HEK293 (cell line): ENCODE measurements around the gene CDH24.

Source experiments
- CTCF ChIA-PET: fragments of 350-600 bp; formaldehyde crosslinking; extraction: SDS; loops from one replicate; lab custom pipeline; 2021; ENCODE audit warnings: antibody characterized with exemption; lab: Yijun Ruan, JAX
- POLR2A ChIA-PET: fragments of 300-600 bp; formaldehyde crosslinking; extraction: SDS; loops from one replicate; lab custom pipeline; 2020; ENCODE audit warnings: antibody characterized with exemption, inconsistent platforms; lab: Yijun Ruan, JAX
- H3K27ac ChIP-seq: fragments of 200-500 bp; sonication (Bioruptor generic); 2 replicates; pipeline ENCODE4 v1.5.1; 2014; ENCODE audit warnings: low read depth, low read length, control low read depth, inconsistent platforms; ENCODE audit errors: extremely low read depth
- H3K36me3 ChIP-seq, 2 experiments: fragments of 200-500 bp in 1 of 2; sonication (Bioruptor generic) in 1 of 2; 1 replicate in 1 of 2; 2 replicates in 1 of 2; pipeline ENCODE4 v1.5.1; 2014 to 2017; ENCODE audit warnings: inconsistent platforms in 2 of 2, low read length in 2 of 2; ENCODE audit not compliant: control insufficient read depth in 2 of 2, insufficient read depth in 1 of 2
- H3K4me1 ChIP-seq: fragments of 200-500 bp; sonication (Bioruptor generic); 2 replicates; pipeline ENCODE4 v1.5.1; 2014; ENCODE audit warnings: mild to moderate bottlenecking, low read length, inconsistent platforms; ENCODE audit not compliant: control insufficient read depth, insufficient read depth
- H3K4me3 ChIP-seq: 2 replicates; pipeline ENCODE4 v1.5.1; 2011; ENCODE audit warnings: low read depth, mild to moderate bottlenecking, control low read depth, low read length, moderate library complexity
- H3K9me3 ChIP-seq: fragments of 200-500 bp; sonication (Bioruptor generic); 2 replicates; pipeline ENCODE4 v1.5.1; 2014; ENCODE audit warnings: low read depth, low read length, inconsistent platforms; ENCODE audit not compliant: control insufficient read depth, insufficient read depth
- INSM2 ChIP-seq: fragments of 450-650 bp; formaldehyde crosslinking; IDR thresholded peaks from 2 replicates; pipeline ENCODE4 v1.5.1; 2016; ENCODE audit warnings: missing biosample characterization, missing genetic modification characterization
- SP2 ChIP-seq: fragments of 450-650 bp; formaldehyde crosslinking; IDR thresholded peaks from 2 replicates; pipeline ENCODE4 v1.5.1; 2016; ENCODE audit warnings: missing biosample characterization, missing genetic modification characterization
- TCF7L2 ChIP-seq: IDR thresholded peaks from 2 replicates; pipeline ENCODE4 v1.6.1; 2011; ENCODE audit warnings: low read depth, mild to moderate bottlenecking, inconsistent platforms, low read length, moderate library complexity, borderline replicate concordance
- ZFP3 ChIP-seq: fragments of 450-650 bp; formaldehyde crosslinking; IDR thresholded peaks from 2 replicates; pipeline ENCODE4 v1.5.1; 2016; ENCODE audit warnings: low read depth, missing biosample characterization, missing genetic modification characterization
- ZNF133 ChIP-seq: fragments of 450-650 bp; formaldehyde crosslinking; IDR thresholded peaks from 2 replicates; pipeline ENCODE4 v1.5.1; 2016; ENCODE audit warnings: missing biosample characterization, missing genetic modification characterization
- ZNF324 ChIP-seq: fragments of 450-650 bp; formaldehyde crosslinking; IDR thresholded peaks from 2 replicates; pipeline ENCODE4 v1.5.1; 2016; ENCODE audit warnings: missing biosample characterization, missing genetic modification characterization
- ZNF350 ChIP-seq: fragments of 450-650 bp; formaldehyde crosslinking; IDR thresholded peaks from 2 replicates; pipeline ENCODE4 v1.5.0; 2017; ENCODE audit warnings: missing biosample characterization, mild to moderate bottlenecking, missing genetic modification characterization
- ZNF354C ChIP-seq: fragments of 450-650 bp; formaldehyde crosslinking; IDR thresholded peaks from 2 replicates; pipeline ENCODE4 v1.5.1; 2016; ENCODE audit warnings: missing biosample characterization, missing genetic modification characterization, low read depth, borderline replicate concordance
- ZNF473 ChIP-seq: fragments of 450-650 bp; formaldehyde crosslinking; IDR thresholded peaks from 2 replicates; pipeline ENCODE4 v1.5.1; 2017; ENCODE audit warnings: missing biosample characterization, missing genetic modification characterization
- ZNF513 ChIP-seq: fragments of 450-650 bp; IDR thresholded peaks from 2 replicates; pipeline ENCODE4 v1.5.1; 2018; ENCODE audit warnings: missing biosample characterization, missing genetic modification characterization
- ZNF585B ChIP-seq: fragments of 450-650 bp; formaldehyde crosslinking; IDR thresholded peaks from 2 replicates; pipeline ENCODE4 v1.5.1; 2016; ENCODE audit warnings: missing biosample characterization, missing genetic modification characterization
- ZSCAN18 ChIP-seq: fragments of 450-650 bp; formaldehyde crosslinking; IDR thresholded peaks from 2 replicates; pipeline ENCODE4 v1.5.1; 2016; ENCODE audit warnings: missing biosample characterization, missing genetic modification characterization
- ZXDB ChIP-seq: fragments of 450-650 bp; formaldehyde crosslinking; IDR thresholded peaks from 2 replicates; pipeline ENCODE4 v1.5.1; 2016; ENCODE audit warnings: missing biosample characterization, missing genetic modification characterization
- TF ChIP-seq, protein P1 (sequence below): fragments of 450-650 bp; formaldehyde crosslinking; IDR thresholded peaks from 2 replicates; pipeline ENCODE4 v1.5.1; 2016; ENCODE audit warnings: missing biosample characterization, missing genetic modification characterization, low read depth
- TF ChIP-seq, protein P2 (sequence below): IDR thresholded peaks from 2 replicates; pipeline ENCODE4 v1.6.1; 2011; ENCODE audit warnings: mild to moderate bottlenecking, low read depth, low read length, borderline replicate concordance

Gene CDH24

DNA sequence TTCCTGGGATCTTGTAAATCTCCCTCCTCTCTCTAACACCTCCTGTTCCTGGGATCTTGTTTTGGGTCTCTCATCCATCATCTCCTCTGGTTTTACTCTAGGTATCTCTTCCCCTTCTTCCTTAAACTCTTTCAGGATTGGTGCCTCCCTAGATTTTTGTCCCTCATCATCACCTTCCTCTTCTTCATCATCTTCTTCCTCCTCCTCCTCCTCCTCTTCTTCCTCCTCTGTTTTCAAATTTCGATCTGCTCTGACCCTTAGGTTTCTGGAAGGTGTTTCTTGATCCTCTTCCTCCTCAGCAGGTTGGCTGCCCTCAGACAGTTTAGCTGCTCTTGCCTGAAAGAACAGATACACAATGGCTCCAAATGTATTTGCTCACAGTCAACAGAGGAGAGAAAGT lies 23.2 kb upstream of the CDH24 start:
- Histone ChIP-seq H3K4me3 (no peak overlapping the region), H3K36me3 (peaks cover 67 to 88% of the 10 kb centered on the region in 2 experiments), H3K27ac (no peak overlapping the region), H3K4me1 (no peaks in the 10 kb centered on the region), H3K9me3 (no peaks in the 10 kb centered on the region)
- peak; percentile 100 for TF ChIP-seq ZNF513 (tag by site-specific recombination)
- TF ChIP-seq ZNF350 (tag by site-specific recombination), result no peak
- ChIA-PET POLR2A (interaction anchor here (1.0 to 1.3 kb wide), 3 partner anchors 9 to 15 kb away, joined by 3 to 7 read pairs (median 3); partner anchors contain the start of genes ACIN1 and C14orf119), CTCF (interaction anchor here (0.7 to 4.3 kb wide), 4 partner anchors 10 to 94 kb away, joined by 3 to 44 read pairs (median 5); no protein-coding TSS in a partner anchor)

GRCh38 chr14:23079716-23080115 lies 22.4 kb upstream of the CDH24 start:
- Histone ChIP-seq H3K9me3 (no peaks in the 10 kb centered on the region), H3K27ac (no peak overlapping the region), H3K4me3 (no peak overlapping the region), H3K36me3 (peaks cover 65 to 89% of the 10 kb centered on the region in 2 experiments), H3K4me1 (no peaks in the 10 kb centered on the region)
- POLR2A ChIA-PET, result interaction anchor here (1.3 kb wide), 1 partner anchor 8 kb away, joined by 3 read pairs; no protein-coding TSS in a partner anchor
- CTCF ChIA-PET, result interaction anchor here (4.3 kb wide), 1 partner anchor 11 kb away, joined by 44 read pairs; no protein-coding TSS in a partner anchor
- TF ChIP-seq ZNF133 (no peak), TCF7L2 (no peak), ZNF324 (tag by site-specific recombination) (no peak), ZFP3 (tag by site-specific recombination) (no peak), ZXDB (no peak), ZNF585B (tag by site-specific recombination) (no peak), ZNF354C (tag by site-specific recombination) (no peak), INSM2 (tag by site-specific recombination) (no peak)
- TF ChIP-seq, protein P1, sequence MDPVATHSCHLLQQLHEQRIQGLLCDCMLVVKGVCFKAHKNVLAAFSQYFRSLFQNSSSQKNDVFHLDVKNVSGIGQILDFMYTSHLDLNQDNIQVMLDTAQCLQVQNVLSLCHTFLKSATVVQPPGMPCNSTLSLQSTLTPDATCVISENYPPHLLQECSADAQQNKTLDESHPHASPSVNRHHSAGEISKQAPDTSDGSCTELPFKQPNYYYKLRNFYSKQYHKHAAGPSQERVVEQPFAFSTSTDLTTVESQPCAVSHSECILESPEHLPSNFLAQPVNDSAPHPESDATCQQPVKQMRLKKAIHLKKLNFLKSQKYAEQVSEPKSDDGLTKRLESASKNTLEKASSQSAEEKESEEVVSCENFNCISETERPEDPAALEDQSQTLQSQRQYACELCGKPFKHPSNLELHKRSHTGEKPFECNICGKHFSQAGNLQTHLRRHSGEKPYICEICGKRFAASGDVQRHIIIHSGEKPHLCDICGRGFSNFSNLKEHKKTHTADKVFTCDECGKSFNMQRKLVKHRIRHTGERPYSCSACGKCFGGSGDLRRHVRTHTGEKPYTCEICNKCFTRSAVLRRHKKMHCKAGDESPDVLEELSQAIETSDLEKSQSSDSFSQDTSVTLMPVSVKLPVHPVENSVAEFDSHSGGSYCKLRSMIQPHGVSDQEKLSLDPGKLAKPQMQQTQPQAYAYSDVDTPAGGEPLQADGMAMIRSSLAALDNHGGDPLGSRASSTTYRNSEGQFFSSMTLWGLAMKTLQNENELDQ (tag by site-specific recombination), result no peak
- TF ChIP-seq, protein P2, sequence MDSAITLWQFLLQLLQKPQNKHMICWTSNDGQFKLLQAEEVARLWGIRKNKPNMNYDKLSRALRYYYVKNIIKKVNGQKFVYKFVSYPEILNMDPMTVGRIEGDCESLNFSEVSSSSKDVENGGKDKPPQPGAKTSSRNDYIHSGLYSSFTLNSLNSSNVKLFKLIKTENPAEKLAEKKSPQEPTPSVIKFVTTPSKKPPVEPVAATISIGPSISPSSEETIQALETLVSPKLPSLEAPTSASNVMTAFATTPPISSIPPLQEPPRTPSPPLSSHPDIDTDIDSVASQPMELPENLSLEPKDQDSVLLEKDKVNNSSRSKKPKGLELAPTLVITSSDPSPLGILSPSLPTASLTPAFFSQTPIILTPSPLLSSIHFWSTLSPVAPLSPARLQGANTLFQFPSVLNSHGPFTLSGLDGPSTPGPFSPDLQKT, result no peak

DNA sequence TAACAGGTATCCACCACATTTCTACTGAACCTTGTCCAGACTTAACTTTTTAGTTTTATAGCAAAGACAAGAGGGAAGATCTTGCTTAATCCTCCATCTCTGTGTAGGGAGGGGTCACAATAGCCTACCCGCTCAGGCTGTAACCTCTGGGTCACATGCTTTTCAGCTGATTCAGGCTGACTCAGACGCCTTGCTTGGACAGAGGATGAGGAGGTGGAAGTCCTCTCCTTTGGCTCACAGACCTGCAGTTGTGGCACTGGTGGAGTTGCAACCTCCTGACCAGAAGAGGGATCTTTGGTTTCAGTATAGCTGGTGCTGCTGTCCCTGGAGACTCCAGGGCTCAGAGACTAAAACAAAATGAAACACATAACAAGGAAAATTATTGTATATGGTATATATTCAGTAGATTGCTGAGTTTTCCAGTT lies 21.4 kb upstream of the CDH24 start:
- ChIA-PET CTCF (interaction anchor here (0.7 to 4.3 kb wide), 6 partner anchors 10 to 168 kb away, joined by 3 to 44 read pairs (median 14); partner anchors contain the start of genes ACIN1 and C14orf119), POLR2A (interaction anchor here (0.7 kb wide), 1 partner anchor 17 kb away, joined by 3 read pairs; the partner anchor contains the start of gene C14orf119)
- TF ChIP-seq ZSCAN18 (tag by site-specific recombination) (no peak), SP2 (no peak), ZNF473 (tag by site-specific recombination) (no peak)
- H3K4me1 ChIP-seq, result no peaks in the 10 kb centered on the region
- H3K27ac ChIP-seq, result no peak overlapping the region
- peaks cover 60 to 89% of the 10 kb centered on the region in 2 experiments for H3K36me3 ChIP-seq
- no peaks in the 10 kb centered on the region for H3K9me3 ChIP-seq
- no peak overlapping the region for H3K4me3 ChIP-seq
